ENCODE results near the gene ZRANB2.

DNA sequence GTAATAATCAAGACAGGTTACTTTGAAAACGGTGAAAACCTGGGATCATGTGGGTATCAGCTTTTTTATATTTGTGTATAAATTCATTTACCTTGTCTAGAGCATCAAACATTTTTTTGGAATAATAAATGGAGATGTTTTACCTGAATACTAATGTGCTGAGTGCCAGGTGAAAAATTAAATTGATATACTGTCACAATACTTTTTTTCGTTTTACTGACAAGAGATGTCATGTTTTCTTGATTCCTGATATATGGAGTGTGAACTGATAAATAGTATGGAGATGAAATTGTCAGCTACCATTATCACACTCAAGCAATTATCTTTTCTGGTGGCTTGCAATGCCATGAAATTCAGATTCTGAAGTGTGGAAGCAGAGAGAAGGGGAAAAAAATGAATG is 47.2 kb upstream of the ZRANB2 start:
- TF ChIP-seq POLR2AphosphoS5 (IDR thresholded peaks at IDR 0.05; ENCODE audit: borderline replicate concordance, low read depth, low read length) (no peak), EZH2 (IDR thresholded peaks at IDR 0.05) (no peak)

Data from SK-N-MC (cell line).